ENCODE data around the gene APOD. TPM values are rescaled to one million over a fixed set of nuclear protein-coding genes. Genes with fewer than 3 reads are reported as not detected.

Gene APOD
- total and polyA plus RNA-seq, 2 of the 8 experiments (the other 6 are each of a cell fraction or from before 2014, with no cell fraction given) = not detected

- TF ChIP-seq CHD7 (IDR thresholded peaks at IDR 0.05; ENCODE audit: insufficient replicate concordance, low read length) = no peak
- TF ChIP-seq MAFK (IDR thresholded peaks at IDR 0.05; ENCODE audit: low read depth, low read length) = no peak
- TF ChIP-seq BCL11A (IDR thresholded peaks at IDR 0.05; ENCODE audit: low read depth in 2 of 2, low read length in 2 of 2) = no peak
- TF ChIP-seq POU5F1 (IDR thresholded peaks at IDR 0.05; ENCODE audit: low read depth, low read length) = no peak
- no peak for TF ChIP-seq FOSL1 (IDR thresholded peaks at IDR 0.05; ENCODE audit: insufficient read depth, low read depth, low read length)
- no peak for TF ChIP-seq SIRT6 (IDR thresholded peaks at IDR 0.05; ENCODE audit: low read length)
- no peak for TF ChIP-seq TBP (IDR thresholded peaks at IDR 0.05; ENCODE audit: low read depth, low read length)
- TF ChIP-seq CEBPB (IDR thresholded peaks at IDR 0.05; ENCODE audit: low read depth, low read length) = peak; percentile 85
Measured at GRCh38 chr3:195577645-195578177, 6.0 kb downstream of the APOD start (continued).
